Heart left ventricle (tissue), 16 donors: ENCODE data around the gene MAGI2. TPM values are rescaled to one million over a fixed set of nuclear protein-coding genes. Genes with fewer than 3 reads are reported as not detected.

Experiments used
- ATAC-seq, 4 donors: fragments of 200-7000 bp; cut with Tn5 transposase; one replicate each; pipeline ENCODE4 v1.9.1; 2020 to 2022; ENCODE audit warnings: moderate library complexity in 4 of 4, mild to moderate bottlenecking in 3 of 4, moderate number of reproducible peaks in 1 of 4
- DNase-seq, 5 donors: peaks; one replicate each; pipeline ENCODE4 v3.0.0-alpha.2; 2020
- H3K27ac ChIP-seq, 12 donors: fragments of 200-600 bp; sonication (generic) in 4 of 12; one replicate each; pipeline versions ENCODE4 v1.5.0 to v1.8.0; 2016 to 2022; ENCODE audit warnings: mild to moderate bottlenecking in 2 of 12
- H3K27me3 ChIP-seq, 9 donors: fragments of 200-600 bp; sonication (generic) in 2 of 9; one replicate each; pipeline versions ENCODE4 v1.5.1 to v1.8.0; 2016 to 2022; ENCODE audit warnings: mild to moderate bottlenecking in 3 of 9
- H3K36me3 ChIP-seq, 9 donors: fragments of 200-600 bp; sonication (generic) in 2 of 9; one replicate each; pipeline versions ENCODE4 v1.5.0 to v1.8.0; 2018 to 2022; ENCODE audit warnings: mild to moderate bottlenecking in 2 of 9
- H3K4me1 ChIP-seq, 12 donors: fragments of 200-600 bp; sonication (generic) in 4 of 12; one replicate each; pipeline versions ENCODE4 v1.5.0 to v1.8.0; 2016 to 2022; ENCODE audit warnings: mild to moderate bottlenecking in 3 of 12
- H3K4me3 ChIP-seq, 12 donors: fragments of 200-600 bp; sonication (generic) in 4 of 12; one replicate each; pipeline versions ENCODE4 v1.5.0 to v1.8.0; 2017 to 2022; ENCODE audit warnings: mild to moderate bottlenecking in 9 of 12, moderate library complexity in 4 of 12
- H3K9me3 ChIP-seq, 12 donors: fragments of 200-600 bp; sonication (generic) in 4 of 12; one replicate each; pipeline versions ENCODE4 v1.5.0 to v1.8.0; 2016 to 2022; ENCODE audit warnings: mild to moderate bottlenecking in 1 of 12
- POLR2A ChIP-seq, 2 donors: fragments of 450-650 bp; IDR thresholded peaks; one replicate each; pipeline ENCODE4 v1.6.1; 2017; ENCODE audit warnings: antibody characterized with exemption in 2 of 2, mild to moderate bottlenecking in 2 of 2, moderate library complexity in 2 of 2
- WGBS, 4 donors: extraction: QIAGEN DNeasy Blood & Tissue Kit in 2 of 4; methylation state at CpG; one replicate each; pipeline versions ENCODE4 v1.1.5 to v1.1.7; 2013 to 2018; 5-methylcytosine and 5-hydroxymethylcytosine counted together
- intact Hi-C, 10 donors: fragments of 100-400 bp; cut with DNase I; formaldehyde crosslinking; loops; one replicate each; pipeline versions ENCODE4 v1.11.1 to v1.14.2; 2022
- polyA plus RNA-seq, 2 donors: library from polyadenylated mRNA; stranded (reverse); fragments of 200-250 nt; gene quantifications; one replicate each; pipeline ENCODE4 v1.2.3, GENCODE V29; 2013
- total RNA-seq, 9 donors: library from RNA; depleted of rRNA in 2 of 9; stranded (reverse); fragments of >200 nt in 2 of 9; fragmentation: NEBNext Ultra II Directional in 3 of 9; extraction: Animal tissue kit (Norgen Biotek cat#: 25700) in 3 of 9; gene quantifications; one replicate each; pipeline versions ENCODE4 v1.1.0 to v1.2.4, GENCODE V29; 2016 to 2023
- TF ChIP-seq, protein P1 (sequence below), 12 donors: fragments of 200-600 bp; sonication (generic) in 4 of 12; IDR thresholded peaks; one replicate each; pipeline versions ENCODE4 v1.5.0 to v1.8.0; 2018 to 2022; ENCODE audit warnings: antibody characterized with exemption in 12 of 12, mild to moderate bottlenecking in 5 of 12
- donor health status: ischemic (EF 13 %, LVEDD 7.1; RV severe dilation, severe dysfunction).
- donor health status: healthy with polysubstance abuse.
- donor health status: DM: no; HTN: yes; CAD: no.
- donor health status: DM: no; HTN: no; CAD: no.
- donor health status: ischemic (EF 25% LVEDD 6.9; RV normal size, moderate dysfunction).
- donor health status: ischemic (EF 25% LVEDD 5.7; RV mildly dilated, moderate dysfunction).
- donor health status: healthy.
- donor health status: DM: yes; HTN: yes; CAD: no.
- donor health status: ischemic (EF 35%, LVEDD 5.7; RV mildly dilated, moderate dysfunction).
- donor health status: nonischemic (EF 11% LVEDD 7.7; RV severe dilation, severe dysfunction).
- donor health status: DM: yes; HTN: yes; CAD: no.
- donor health status: PGD.
- donor health status: ischemic (EF 29% LVEDD 5.4; RV normal size, mild dysfunction).
- donor health status: nonischemic (EF 23%, LVEDD 6.1; RV moderate dilation, normal function).

MAGI2 gene
- total and polyA plus RNA-seq, 11 donors: 1.1 to 6.8 (median 3.8) TPM

DNA sequence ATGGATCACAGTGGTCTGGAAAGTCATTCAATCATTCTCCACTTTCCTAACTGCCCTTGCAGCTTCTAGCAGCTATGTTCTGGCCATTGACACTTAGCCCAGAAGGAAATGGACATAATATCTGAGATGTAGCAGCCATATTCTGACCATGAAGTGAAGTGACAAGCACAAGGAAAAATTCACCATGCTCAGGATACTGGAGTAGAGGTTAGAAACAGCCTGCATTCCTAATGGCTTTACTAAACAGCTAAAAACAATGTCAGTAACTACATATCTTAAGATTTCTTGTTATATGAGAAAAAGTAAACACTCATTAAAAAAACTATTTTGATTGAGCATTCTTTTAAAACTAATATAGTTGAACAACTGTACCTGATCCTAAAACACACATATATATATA lies 443.8 kb downstream of the MAGI2 start:
- Histone ChIP-seq H3K27ac (no peak overlapping the region), H3K27me3 (no peaks in the 10 kb centered on the region), H3K9me3 (no peaks in the 10 kb centered on the region), H3K4me1 (no peaks in the 10 kb centered on the region), H3K36me3 (no peaks in the 10 kb centered on the region), H3K4me3 (no peak overlapping the region)
- ATAC-seq (no peak), DNase-seq (no peak)
- TF ChIP-seq, protein P1, sequence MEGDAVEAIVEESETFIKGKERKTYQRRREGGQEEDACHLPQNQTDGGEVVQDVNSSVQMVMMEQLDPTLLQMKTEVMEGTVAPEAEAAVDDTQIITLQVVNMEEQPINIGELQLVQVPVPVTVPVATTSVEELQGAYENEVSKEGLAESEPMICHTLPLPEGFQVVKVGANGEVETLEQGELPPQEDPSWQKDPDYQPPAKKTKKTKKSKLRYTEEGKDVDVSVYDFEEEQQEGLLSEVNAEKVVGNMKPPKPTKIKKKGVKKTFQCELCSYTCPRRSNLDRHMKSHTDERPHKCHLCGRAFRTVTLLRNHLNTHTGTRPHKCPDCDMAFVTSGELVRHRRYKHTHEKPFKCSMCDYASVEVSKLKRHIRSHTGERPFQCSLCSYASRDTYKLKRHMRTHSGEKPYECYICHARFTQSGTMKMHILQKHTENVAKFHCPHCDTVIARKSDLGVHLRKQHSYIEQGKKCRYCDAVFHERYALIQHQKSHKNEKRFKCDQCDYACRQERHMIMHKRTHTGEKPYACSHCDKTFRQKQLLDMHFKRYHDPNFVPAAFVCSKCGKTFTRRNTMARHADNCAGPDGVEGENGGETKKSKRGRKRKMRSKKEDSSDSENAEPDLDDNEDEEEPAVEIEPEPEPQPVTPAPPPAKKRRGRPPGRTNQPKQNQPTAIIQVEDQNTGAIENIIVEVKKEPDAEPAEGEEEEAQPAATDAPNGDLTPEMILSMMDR (IDR thresholded peaks at IDR 0.05): no peak
- no peak for TF ChIP-seq POLR2A (IDR thresholded peaks at IDR 0.05)
- intact Hi-C loops: no loop called here

DNA sequence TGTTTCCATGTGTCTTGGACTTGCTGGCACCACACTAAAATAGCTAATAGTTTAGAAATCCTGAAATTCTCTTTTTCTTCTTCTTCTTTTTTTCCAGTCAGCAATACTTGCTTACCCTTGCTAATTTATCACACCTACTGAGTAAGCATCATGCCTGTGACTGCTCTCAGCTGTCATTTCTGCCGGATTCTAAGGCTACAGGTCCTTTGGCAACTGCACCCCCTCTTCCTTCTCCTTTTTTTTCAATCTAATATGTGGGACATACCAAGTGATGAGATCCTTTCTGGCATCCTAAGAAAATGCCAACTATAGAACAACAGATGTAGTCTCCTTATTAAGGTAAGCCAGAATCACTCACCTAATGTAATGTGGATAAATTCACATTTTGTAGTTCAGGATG lies 444.7 kb downstream of the MAGI2 start:
- Histone ChIP-seq H3K36me3 (no peaks in the 10 kb centered on the region), H3K4me3 (no peak overlapping the region), H3K27ac (no peak overlapping the region), H3K4me1 (no peaks in the 10 kb centered on the region), H3K9me3 (peaks cover 0 to 4% (median 0%) of the 10 kb centered on the region in 12 donors), H3K27me3 (no peaks in the 10 kb centered on the region)
- DNase-seq (no peak), ATAC-seq (no peak)
- WGBS, 4 donors: 45 to 58% (median 54%) methylated on average over 1 of the region's 1 CpG
- TF ChIP-seq POLR2A (IDR thresholded peaks at IDR 0.05): no peak
- TF ChIP-seq, protein P1 (IDR thresholded peaks at IDR 0.05): no peak
- intact Hi-C loops: no loop called here

DNA sequence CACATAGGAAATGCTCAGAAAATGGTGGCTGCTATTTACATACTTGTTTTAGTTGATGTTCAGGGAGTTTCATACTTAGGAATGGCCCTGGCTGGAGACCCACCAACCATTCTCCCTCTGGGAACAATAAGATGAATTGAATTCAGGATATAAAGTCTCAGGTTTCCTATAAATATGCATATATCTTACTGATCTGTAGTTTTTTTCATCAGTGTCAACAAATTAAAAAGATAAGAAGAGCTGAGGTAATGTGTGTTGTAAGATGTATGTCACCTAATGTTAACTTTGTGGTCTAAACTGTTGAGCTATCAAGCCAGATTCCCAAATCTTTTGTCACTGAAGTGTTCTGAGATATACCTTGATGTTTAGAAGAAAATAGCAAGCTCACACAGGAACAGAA lies 457.5 kb downstream of the MAGI2 start:
- intact Hi-C loops: no loop called here
- Histone ChIP-seq H3K9me3 (no peaks in the 10 kb centered on the region), H3K4me1 (no peaks in the 10 kb centered on the region), H3K36me3 (no peaks in the 10 kb centered on the region), H3K4me3 (no peak overlapping the region), H3K27ac (no peak overlapping the region), H3K27me3 (no peaks in the 10 kb centered on the region)
- DNase-seq: no peak
- TF ChIP-seq, protein P1 (IDR thresholded peaks at IDR 0.05): no peak
- no peak for TF ChIP-seq POLR2A (IDR thresholded peaks at IDR 0.05)
- ATAC-seq: no peak

DNA sequence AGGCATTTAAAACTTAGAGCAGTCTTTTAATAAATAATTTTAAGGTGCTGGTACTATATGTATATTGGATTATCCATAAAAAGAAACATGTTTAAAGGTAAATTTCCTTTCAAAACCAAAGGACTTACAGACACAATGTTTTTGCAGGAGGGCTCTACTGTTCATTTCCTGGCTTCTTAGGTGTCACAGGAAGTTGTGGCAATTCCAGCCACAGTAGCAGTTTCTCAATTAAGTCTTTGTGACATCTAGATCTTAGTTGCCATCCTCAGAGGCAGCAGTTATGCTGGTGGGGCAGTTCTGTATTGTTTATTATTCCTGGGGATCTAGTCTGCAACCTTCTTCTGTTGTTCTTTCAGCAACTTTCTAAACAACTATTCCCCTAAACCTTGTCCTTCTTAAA lies 460.1 kb downstream of the MAGI2 start:
- TF ChIP-seq POLR2A (IDR thresholded peaks at IDR 0.05): no peak
- TF ChIP-seq, protein P1 (IDR thresholded peaks at IDR 0.05): no peak
- no peak overlapping the region for H3K4me3 ChIP-seq
- intact Hi-C loops: no loop called here
- no peak overlapping the region for H3K27ac ChIP-seq
- H3K36me3 ChIP-seq: no peaks in the 10 kb centered on the region
- H3K9me3 ChIP-seq: no peaks in the 10 kb centered on the region
- H3K4me1 ChIP-seq: no peaks in the 10 kb centered on the region
- DNase-seq (no peak), ATAC-seq (no peak)
- no peaks in the 10 kb centered on the region for H3K27me3 ChIP-seq
